Measurements from ENCODE around the gene KHDRBS2. TPM values are rescaled to one million over a fixed set of nuclear protein-coding genes. Genes with fewer than 3 reads are reported as not detected.

KHDRBS2 gene
- total RNA-seq, 1 donor: not detected

DNA sequence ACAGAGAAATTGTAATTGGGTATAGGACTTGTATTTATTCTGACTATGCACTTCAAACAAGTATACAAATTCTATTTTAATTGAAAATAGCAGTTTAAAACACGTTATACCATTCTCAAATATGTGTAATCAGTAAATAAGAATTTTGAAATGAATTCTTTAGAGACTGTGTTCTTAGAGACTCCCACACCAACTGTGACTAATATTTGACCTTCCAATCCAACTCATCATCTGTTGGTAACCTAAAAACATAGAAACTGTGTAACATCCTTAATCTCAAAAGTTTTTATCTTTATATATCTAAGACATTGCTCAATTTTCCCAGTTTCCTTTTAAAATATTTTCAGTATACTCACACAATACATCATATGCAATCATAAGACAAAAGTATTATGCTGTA lies 83.9 kb downstream of the KHDRBS2 start:
- no peak for DNase-seq (ENCODE audit: low read depth)
- H3K4me3 ChIP-seq (ENCODE audit: low read depth, low read length): no peak overlapping the region
- TF ChIP-seq, protein P1, sequence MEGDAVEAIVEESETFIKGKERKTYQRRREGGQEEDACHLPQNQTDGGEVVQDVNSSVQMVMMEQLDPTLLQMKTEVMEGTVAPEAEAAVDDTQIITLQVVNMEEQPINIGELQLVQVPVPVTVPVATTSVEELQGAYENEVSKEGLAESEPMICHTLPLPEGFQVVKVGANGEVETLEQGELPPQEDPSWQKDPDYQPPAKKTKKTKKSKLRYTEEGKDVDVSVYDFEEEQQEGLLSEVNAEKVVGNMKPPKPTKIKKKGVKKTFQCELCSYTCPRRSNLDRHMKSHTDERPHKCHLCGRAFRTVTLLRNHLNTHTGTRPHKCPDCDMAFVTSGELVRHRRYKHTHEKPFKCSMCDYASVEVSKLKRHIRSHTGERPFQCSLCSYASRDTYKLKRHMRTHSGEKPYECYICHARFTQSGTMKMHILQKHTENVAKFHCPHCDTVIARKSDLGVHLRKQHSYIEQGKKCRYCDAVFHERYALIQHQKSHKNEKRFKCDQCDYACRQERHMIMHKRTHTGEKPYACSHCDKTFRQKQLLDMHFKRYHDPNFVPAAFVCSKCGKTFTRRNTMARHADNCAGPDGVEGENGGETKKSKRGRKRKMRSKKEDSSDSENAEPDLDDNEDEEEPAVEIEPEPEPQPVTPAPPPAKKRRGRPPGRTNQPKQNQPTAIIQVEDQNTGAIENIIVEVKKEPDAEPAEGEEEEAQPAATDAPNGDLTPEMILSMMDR (IDR thresholded peaks at IDR 0.05; ENCODE audit: insufficient read depth, low read depth, low read length): no peak

DNA sequence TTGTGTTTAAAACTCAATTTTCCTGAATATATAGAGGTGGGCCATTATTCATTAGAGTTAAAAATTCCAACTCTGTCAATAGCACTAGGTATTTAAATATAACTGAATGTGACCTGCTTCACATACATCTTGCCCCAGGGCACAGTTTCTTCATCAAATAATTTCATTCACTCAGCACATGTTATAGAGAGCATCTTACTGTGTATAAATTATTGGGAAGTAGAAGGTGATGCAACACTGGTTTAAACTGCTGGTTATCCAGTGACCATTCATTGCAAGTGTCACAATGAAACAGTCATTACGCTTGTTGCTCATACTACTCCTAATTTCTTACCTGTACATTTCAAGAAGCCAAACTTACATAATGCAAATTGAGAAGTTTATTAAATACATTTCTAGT lies 93.4 kb downstream of the KHDRBS2 start:
- H3K4me3 ChIP-seq (ENCODE audit: low read depth, low read length): no peak overlapping the region
- DNase-seq (ENCODE audit: low read depth): no peak
- TF ChIP-seq, protein P1 (IDR thresholded peaks at IDR 0.05; ENCODE audit: insufficient read depth, low read depth, low read length): no peak

DNA sequence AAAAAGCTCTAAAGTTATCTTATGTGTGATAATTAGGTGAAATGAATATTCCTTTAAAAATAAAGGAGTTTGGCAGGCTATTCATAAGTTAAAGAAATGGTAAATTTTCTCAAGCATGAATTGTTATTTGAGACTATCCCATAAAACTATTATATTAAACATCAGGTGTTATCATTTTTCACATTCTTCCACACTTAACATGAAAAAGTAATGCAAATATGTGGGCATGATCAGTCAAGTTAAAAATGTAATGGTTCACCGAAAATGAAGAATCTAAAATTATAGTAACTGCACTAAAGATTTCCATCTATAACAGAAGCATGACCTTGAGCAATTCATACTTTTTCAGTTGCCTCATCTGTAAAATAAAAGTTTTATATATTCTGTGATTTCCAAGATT lies 110.8 kb downstream of the KHDRBS2 start:
- no peak for DNase-seq (ENCODE audit: low read depth)
- no peak overlapping the region for H3K4me3 ChIP-seq (ENCODE audit: low read depth, low read length)
- TF ChIP-seq, protein P1 (IDR thresholded peaks at IDR 0.05; ENCODE audit: insufficient read depth, low read depth, low read length): no peak

DNA sequence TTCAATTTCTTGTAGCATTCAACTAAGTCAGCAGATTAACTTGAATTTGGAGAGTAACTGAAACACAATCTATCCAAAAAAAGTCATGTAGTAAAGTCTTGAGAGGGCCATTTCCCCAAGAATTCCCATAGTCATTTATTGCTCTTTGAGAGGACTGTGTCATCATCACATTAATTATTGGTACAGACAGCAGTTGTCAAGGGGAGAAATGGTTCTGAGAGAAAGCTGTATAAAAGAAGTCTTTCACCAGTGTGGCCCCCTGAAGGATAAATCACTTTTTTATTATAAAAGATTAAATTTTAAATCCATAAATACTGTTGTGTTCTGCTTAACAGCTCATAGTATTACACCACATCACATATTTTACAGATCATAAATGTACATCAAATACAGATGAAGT lies 111.5 kb downstream of the KHDRBS2 start:
- H3K4me3 ChIP-seq (ENCODE audit: low read depth, low read length): no peak overlapping the region
- TF ChIP-seq, protein P1 (IDR thresholded peaks at IDR 0.05; ENCODE audit: insufficient read depth, low read depth, low read length): no peak
- no peak for DNase-seq (ENCODE audit: low read depth)

DNA sequence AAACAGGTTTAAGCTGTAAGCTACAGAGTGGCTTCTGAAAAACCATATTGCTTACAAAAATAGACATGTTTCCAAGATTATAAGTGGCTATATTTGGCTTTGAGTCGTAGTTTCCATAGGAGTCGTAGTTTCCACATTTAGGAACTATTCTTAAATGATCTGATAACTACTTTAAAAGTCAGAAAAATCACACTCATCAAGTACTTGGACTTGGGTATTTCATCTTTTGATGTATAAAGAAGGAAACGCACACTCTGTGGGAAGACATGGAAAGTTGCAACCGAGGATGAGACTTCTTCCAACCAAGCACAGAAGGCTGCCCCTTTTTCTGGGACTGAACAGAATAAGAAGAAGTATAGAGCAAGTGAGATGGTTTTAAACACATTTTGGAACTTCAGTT lies 118.3 kb downstream of the KHDRBS2 start:
- H3K4me3 ChIP-seq (ENCODE audit: low read depth, low read length): no peak overlapping the region
- TF ChIP-seq, protein P1 (IDR thresholded peaks at IDR 0.05; ENCODE audit: insufficient read depth, low read depth, low read length): no peak
- no peak for DNase-seq (ENCODE audit: low read depth)

DNA sequence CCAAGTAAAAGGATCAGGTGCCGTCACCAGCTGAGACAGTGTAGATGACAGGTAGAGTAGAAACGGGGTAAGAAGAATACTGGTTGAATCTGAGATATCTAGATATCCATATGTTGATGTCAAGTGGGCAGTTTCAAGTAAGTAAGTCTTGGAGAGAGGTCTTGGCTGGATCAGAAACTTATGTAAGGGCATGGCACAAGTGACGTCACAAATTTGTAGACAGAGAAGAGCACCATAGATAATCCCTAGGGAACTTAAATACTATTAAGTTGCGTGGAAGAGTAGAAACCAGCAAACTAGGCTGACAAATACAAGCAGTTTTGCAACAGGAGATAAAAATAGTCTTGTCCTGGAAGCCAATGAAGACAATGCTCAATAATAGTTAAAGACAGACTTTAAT lies 123.2 kb downstream of the KHDRBS2 start:
- TF ChIP-seq, protein P1 (IDR thresholded peaks at IDR 0.05; ENCODE audit: insufficient read depth, low read depth, low read length): no peak
- no peak for DNase-seq (ENCODE audit: low read depth)
- H3K4me3 ChIP-seq (ENCODE audit: low read depth, low read length): no peak overlapping the region

DNA sequence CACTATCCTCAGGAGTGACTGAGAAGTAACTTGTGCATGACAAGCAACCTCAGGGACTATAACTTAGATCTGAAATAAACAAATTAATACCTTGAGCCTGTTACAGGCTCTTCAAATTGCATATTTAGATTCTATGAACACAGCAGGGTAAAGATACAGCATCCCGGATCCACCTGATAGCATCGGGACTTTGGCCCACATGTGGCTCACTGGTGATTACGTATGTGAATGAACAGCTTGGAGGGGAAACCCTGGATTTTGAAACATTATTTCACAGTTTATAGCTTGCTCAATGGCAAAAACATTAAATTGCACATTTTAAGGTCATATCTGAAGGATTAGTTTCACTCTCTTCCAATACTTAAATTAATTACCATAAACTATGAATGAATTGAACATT lies 133.2 kb downstream of the KHDRBS2 start:
- TF ChIP-seq, protein P1 (IDR thresholded peaks at IDR 0.05; ENCODE audit: insufficient read depth, low read depth, low read length): no peak
- DNase-seq (ENCODE audit: low read depth): no peak
- no peak overlapping the region for H3K4me3 ChIP-seq (ENCODE audit: low read depth, low read length)
